ENCODE results near the gene THY1.
A peak's percentile ranks its signal among the peaks of the same experiment; 100 is the strongest.

THY1 gene

GRCh38 chr11:119381181-119381988 lies 41.6 kb downstream of the THY1 start, which contains the start of gene USP2:
Gene USP2 (minus strand): TSS chr11:119381690. CDS start chr11:119373480, 8,210 bp downstream.
- peak; percentile 95 to 97 for DNase-seq

DNA sequence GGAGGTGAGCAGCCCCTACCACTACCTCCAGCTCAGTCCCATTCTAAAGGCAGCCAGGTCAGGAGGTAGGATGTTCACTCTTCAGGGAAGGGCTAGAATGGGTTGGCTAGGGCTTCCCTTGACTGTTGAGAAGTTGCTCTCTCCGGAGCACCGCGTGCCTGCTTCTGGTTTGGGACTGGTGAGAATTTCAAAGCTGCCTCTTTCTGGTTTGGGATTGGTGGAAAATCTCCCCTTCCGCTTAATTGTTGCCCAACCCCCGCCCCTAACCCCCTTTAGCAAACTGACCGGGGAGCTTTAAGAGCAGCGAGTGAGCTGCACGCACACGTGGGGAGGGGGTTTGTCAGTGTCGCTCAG lies 42.2 kb downstream of the THY1 start:
- DNase-seq, result no peak

GRCh38 chr11:119380160-119380826 lies 42.7 kb downstream of the THY1 start:
- DNase-seq, result no peak

- no peak for DNase-seq
Observed at GRCh38 chr11:119378851-119379465, 44.0 kb downstream of the THY1 start.

DNA sequence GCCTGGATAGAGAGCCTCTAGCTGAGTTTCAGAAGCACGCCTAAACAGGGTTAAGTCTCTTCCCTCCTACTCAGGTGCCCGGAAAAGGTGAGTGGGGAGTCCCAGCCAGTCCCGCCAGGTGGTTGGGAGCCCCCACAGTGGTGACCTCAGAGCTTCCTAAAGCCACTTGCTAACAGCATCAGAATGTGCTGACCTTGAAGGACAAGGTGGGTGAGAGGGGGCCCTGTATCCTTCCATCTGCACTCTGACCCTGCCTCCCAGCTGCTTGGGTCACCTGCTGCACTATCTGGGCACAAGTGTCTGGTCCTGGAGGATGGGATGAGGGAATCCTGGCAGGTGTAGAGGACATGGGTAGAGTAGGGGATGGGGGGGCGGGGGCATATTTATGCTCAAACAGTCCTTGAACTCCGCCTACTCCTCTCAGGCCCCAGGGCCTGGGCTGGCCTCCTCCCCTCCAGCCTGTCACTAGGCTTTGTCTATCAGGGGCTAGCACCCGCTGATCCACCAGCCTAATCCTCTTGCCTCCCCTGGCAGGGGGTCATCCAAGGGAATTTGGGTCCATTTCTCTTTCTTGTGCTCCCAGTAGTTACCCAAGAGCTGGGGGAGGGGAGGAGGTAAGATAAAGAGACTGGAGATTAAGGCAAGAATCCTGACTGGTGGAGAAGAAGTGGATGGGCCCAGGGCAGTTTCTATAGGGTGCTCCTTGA lies 44.9 kb downstream of the THY1 start:
- DNase-seq, result no peak

- no peak for DNase-seq
Observed at GRCh38 chr11:119377112-119377901, 45.7 kb downstream of the THY1 start.

DNA sequence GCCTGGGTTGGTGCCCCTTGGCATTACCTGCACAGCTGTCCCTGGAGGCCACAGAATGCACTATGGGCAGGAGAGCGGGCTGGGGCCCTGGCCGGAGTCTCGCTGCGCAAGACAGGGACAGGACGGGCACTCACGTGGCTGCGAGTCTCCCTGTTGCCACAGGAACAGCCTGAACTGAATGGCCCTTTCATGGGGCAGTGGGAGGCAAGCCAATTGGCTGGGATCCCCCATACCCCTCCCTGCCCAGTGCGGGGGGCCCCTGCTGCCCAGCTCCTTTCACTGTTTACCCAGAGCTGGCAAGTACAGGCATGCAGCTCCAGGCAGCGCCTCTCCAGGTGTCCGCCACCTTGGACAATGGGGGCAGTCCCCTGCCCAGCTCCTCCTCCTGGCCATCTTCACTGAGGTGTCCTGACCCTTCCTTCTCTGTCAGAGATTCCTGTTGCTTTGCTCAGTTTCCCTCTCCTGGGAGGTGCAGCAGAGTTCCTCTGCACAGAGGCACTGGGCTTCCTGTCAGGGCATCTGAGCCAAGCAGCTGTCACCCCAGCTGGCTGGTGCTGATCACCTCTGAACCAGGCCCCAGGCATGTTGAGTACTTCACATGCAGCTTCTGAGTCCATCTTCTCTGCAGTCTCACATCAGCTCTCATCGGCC lies 46.6 kb downstream of the THY1 start:
- peak in 1 of 2 experiments; percentile 76 for DNase-seq

- DNase-seq, result no peak
Observed at GRCh38 chr11:119375337-119376196, 47.4 kb downstream of the THY1 start.

DNA sequence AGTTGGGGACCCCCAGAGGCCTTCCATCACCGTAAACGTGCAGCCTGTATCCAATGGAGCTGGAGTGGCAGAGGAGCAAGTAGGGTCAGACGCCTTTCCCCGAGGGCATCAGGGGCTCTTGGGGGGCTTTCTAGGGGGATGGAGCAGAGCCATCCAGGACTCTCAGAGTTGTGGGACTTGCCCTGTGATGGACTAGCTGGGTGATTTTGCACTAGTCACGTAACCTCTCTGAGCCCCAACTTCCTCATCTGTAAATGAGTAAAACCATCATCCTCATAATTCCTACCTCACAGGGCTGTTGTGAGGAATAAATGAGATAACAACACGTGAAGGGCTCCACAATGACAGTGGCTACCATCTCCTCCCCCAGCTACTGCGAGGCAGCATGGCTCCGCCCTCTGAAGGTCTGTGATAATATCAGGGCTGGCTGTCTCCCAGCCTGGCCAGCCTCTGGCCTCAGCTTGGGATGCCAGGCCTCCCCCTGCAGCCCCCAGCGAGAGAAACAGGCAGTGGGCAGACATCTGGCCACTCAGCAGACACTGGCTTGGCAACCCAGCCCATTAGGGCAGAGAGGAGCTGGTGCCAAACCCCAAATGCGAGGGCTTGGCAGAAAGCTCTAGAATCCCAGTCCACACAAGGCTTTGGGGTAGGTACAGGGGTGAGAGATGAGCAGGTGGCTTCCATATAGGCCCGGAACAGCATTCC lies 48.2 kb downstream of the THY1 start:
- DNase-seq, result no peak

DNA sequence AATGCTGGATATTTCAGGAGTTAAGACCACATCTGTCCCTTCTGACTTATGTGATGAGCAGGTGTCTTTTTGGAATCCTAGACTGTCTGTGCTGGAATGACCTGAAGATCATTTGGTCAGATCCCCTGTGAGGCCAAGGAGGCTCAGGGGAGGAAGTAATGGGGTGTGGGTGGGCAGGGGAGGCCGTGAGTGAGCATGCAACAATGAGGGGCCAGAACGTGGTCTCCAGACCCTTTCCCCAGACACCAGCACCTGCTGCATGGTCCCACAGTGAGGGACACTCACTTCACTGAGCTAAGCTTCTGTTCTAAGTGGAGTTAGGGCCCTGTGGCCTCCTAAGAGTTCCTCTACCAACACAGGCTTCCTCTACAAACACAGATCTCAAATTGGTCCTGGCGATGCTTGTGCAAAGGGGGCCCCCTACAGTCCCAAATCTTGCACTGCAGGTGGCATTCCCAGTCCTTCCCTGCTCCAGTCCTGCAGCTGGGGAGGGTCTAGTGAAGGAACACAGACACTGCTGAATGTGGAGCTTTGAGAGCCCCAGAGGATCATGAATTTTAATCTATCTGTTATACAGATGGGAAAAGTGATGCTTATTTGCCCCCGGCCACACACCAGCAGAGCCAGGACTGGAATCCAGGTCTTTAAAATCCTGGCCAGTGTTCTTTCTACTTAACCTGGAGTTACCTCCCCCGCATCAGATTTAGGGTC lies 48.9 kb downstream of the THY1 start:
- DNase-seq, result peak; percentile 72

GRCh38 chr11:119373059-119373920 lies 49.7 kb downstream of the THY1 start:
- DNase-seq, result no peak

DNA sequence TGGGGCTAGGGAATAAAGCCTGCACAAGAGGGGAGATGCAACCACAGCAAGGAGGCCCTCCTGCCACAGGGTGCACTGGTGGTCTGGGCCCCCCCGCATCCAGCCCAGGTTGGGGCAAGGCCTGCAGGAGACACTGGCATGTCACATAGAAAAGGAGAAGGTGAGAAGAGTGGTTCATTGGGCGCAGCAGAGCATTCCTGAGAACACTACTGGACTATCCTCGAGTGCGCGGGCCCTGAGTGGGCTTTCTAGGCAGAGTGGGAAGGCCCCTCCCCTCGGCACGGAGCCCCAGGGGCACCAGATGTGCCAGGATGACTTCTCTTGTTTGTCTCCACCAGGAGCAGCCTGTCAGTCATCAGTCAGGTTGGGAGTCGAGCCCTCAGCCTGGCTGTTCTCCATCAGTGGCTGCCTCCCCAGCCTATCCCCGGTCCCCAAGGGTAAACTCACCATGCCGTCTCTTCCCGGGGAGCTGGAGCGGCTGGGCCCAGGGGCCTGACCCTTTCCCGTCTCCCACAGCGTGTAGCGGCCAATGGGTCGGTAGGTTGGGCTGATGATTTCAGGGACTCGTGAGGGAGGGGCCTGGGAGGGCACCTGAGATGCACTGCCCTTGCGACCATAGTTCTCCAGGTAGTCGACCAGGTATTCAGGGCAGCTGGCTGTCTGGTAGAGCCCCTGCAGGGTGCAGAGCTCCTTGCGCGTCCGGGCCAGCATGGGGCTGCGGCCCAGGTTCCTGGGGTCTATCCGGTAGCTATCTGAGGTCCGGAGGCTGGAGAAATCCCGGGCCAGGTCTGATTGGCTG lies 50.5 kb downstream of the THY1 start:
- DNase-seq, result no peak

- DNase-seq, result peak in 1 of 2 experiments; percentile 35
Observed at GRCh38 chr11:119371778-119372182, 51.2 kb downstream of the THY1 start.

GRCh38 chr11:119371067-119371601 lies 51.8 kb downstream of the THY1 start:
- no peak for DNase-seq

- DNase-seq, result no peak
Observed at GRCh38 chr11:119370486-119371046, 52.4 kb downstream of the THY1 start.

DNA sequence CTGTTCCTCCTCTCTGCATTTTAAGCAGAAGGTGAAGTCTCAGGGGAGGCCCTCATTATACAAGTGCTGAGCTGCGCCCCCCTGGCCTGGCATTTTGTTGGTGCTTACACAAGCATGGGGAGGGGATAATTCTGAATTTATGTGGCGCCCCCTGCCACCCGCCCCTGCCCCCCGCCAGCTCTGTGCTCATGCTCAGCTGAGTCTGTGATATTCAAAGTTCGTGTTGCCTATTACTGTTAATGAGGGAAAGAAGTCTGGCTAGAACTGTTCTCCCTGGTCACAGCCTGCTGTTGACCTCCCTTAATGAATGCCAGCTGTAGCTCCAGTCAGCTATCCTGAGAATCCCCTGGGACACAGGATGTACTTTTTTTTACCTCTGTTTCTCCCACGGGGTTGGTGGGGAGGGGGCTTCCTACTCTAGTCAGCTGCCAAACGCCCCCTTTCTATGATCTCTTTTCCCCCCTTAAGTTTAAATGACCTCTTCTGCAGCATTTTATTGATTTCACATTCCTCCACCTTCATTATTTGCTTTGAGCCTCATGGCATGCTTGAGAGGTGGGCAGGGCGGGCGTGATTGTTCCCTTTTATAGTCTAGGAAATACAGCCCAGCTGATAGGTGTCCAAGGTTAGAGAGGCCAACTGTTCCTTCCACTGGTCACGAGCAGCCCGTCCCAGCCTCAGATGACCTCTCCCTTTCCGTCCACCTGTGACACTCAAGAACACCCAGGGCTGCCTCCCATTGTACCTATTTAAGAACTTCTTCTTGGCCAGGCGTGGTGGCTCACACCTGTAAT lies 53.6 kb downstream of the THY1 start:
- no peak for DNase-seq
